HCT116 (cell line): ENCODE data around the gene GPR62. TPM values are rescaled to one million over a fixed set of nuclear protein-coding genes. Genes with fewer than 3 reads are reported as not detected.

Experiments
- ATAC-seq: fragments of 200-7000 bp; cut with Tn5 transposase; 2 replicates; pipeline ENCODE4 v1.9.1; 2020; ENCODE audit warnings: mild to moderate bottlenecking, moderate library complexity
- BruUV-seq: library from RNA; stranded (reverse); fragments of 400-500 nt; replicated peaks from 2 replicates; lab custom pipeline; 2021; lab: Mats Ljungman, UMichigan
- CTCF ChIA-PET: fragments of 300-600 bp; sonication (Branson Sonifier 250); formaldehyde crosslinking; loops from one replicate; lab custom pipeline; 2021; ENCODE audit warnings: antibody characterized with exemption; lab: Charles Lee
- POLR2A ChIA-PET: fragments of 300-600, 350-600 bp; sonication (Branson Sonifier 250); formaldehyde crosslinking; loops from one replicate; lab custom pipeline; 2021; ENCODE audit warnings: antibody characterized with exemption; lab: Charles Lee
- RAD21 ChIA-PET, 2 experiments: fragments of 300-600 bp; sonication (Branson Sonifier 250); formaldehyde crosslinking; loops; one replicate each; lab custom pipeline; 2023; ENCODE audit warnings: low total read pairs in 2 of 2; ENCODE audit not compliant: uncharacterized antibody in 2 of 2, unreplicated experiment in 2 of 2, low non-redundant PET in 1 of 2; lab: Charles Lee
- DNase-seq: peaks from one replicate; pipeline ENCODE4 v3.0.0-alpha.2; 2010; ENCODE audit warnings: low read depth, low spot score
- H2AFZ ChIP-seq: fragments of 200-600 bp; shearing (Covaris generic), sonication (generic); 2 replicates; pipeline ENCODE4 v1.6.1; 2017; ENCODE audit warnings: low read depth, mixed run types, mixed read lengths, antibody characterized with exemption, low read length; ENCODE audit not compliant: poor library complexity, severe bottlenecking
- H3K27ac ChIP-seq: 2 replicates; pipeline ENCODE4 v1.5.1; 2012; ENCODE audit warnings: low read depth, low read length
- H3K27me3 ChIP-seq: fragments of 200-600 bp; sonication (generic); 2 replicates; pipeline ENCODE4 v1.6.1; 2016; ENCODE audit warnings: mixed run types, low read length, mixed read lengths; ENCODE audit not compliant: insufficient read depth
- H3K36me3 ChIP-seq, 2 experiments: fragments of 200-500 bp in 1 of 2; fragments of 200-600 bp in 1 of 2; sonication (Bioruptor generic) in 1 of 2; sonication (generic) in 1 of 2; 2 replicates each; pipeline versions ENCODE4 v1.5.1 to v1.6.1; 2014 to 2016; ENCODE audit warnings: low read length in 2 of 2, inconsistent platforms in 1 of 2, mixed read lengths in 1 of 2, mixed run types in 1 of 2; ENCODE audit not compliant: insufficient read depth in 2 of 2, control insufficient read depth in 1 of 2
- H3K4me1 ChIP-seq, 2 experiments: fragments of 200-600 bp in 1 of 2; sonication (generic) in 1 of 2; 2 replicates each; pipeline versions ENCODE4 v1.5.1 to v1.6.1; 2012 to 2017; ENCODE audit warnings: low read length in 2 of 2, inconsistent platforms in 1 of 2, mild to moderate bottlenecking in 1 of 2, mixed read lengths in 1 of 2, mixed run types in 1 of 2, moderate library complexity in 1 of 2; ENCODE audit not compliant: insufficient read depth in 2 of 2, control insufficient read depth in 1 of 2
- H3K4me2 ChIP-seq: fragments of 200-600 bp; sonication (generic); 2 replicates; pipeline ENCODE4 v1.6.1; 2017; ENCODE audit warnings: mixed run types, low read length, mixed read lengths
- H3K4me3 ChIP-seq, 2 experiments: fragments of 200-600 bp in 1 of 2; sonication (generic) in 1 of 2; replicated peaks in 1 of 2; 2 replicates each; pipeline ENCODE4 v1.5.1; 2011 to 2016; ENCODE audit warnings: low read length in 2 of 2, control low read depth in 1 of 2, low read depth in 1 of 2, mild to moderate bottlenecking in 1 of 2, mixed read lengths in 1 of 2, mixed run types in 1 of 2
- H3K79me2 ChIP-seq: fragments of 200-600 bp; sonication (generic); 2 replicates; pipeline ENCODE4 v1.6.1; 2017; ENCODE audit warnings: mild to moderate bottlenecking, mixed run types, low read length, moderate library complexity, mixed read lengths; ENCODE audit not compliant: insufficient read depth
- H3K9ac ChIP-seq: fragments of 200-600 bp; sonication (generic); 2 replicates; pipeline ENCODE4 v1.6.1; 2016; ENCODE audit warnings: low read length, mixed read lengths
- H3K9me2 ChIP-seq: fragments of 200-600 bp; sonication (generic), shearing (Covaris generic); 2 replicates; pipeline ENCODE4 v1.6.1; 2017; ENCODE audit warnings: mixed run types, mild to moderate bottlenecking, moderate library complexity; ENCODE audit not compliant: insufficient read depth
- H3K9me3 ChIP-seq, 2 experiments: fragments of 200-500 bp in 1 of 2; fragments of 200-600 bp in 1 of 2; sonication (Bioruptor generic) in 1 of 2; sonication (generic) in 1 of 2; 2 replicates each; pipeline ENCODE4 v1.6.1; 2014 to 2017; ENCODE audit warnings: low read length in 2 of 2, mixed read lengths in 2 of 2, inconsistent platforms in 1 of 2, low read depth in 1 of 2, mild to moderate bottlenecking in 1 of 2, mixed run types in 1 of 2, moderate library complexity in 1 of 2; ENCODE audit not compliant: control insufficient read depth in 1 of 2, insufficient read depth in 1 of 2
- H4K20me1 ChIP-seq: fragments of 200-600 bp; sonication (generic), shearing (Covaris generic); 2 replicates; pipeline ENCODE4 v1.6.1; 2017; ENCODE audit warnings: mixed run types, mild to moderate bottlenecking, moderate library complexity; ENCODE audit not compliant: insufficient read depth
- CBX3 ChIP-seq: IDR thresholded peaks from 2 replicates; pipeline ENCODE4 v1.6.1; 2012; ENCODE audit warnings: low read depth
- CEBPB ChIP-seq: IDR thresholded peaks from 2 replicates; pipeline ENCODE4 v1.6.1; 2012; ENCODE audit warnings: low read depth
- EGR1 ChIP-seq: IDR thresholded peaks from 2 replicates; pipeline ENCODE4 v1.6.1; 2012; ENCODE audit warnings: low read depth
- EZH2phosphoT487 ChIP-seq: fragments of 200-600 bp; IDR thresholded peaks from 2 replicates; pipeline ENCODE4 v1.6.1; 2018; ENCODE audit warnings: antibody characterized with exemption, borderline replicate concordance
- MAX ChIP-seq: IDR thresholded peaks from 2 replicates; pipeline ENCODE4 v1.6.1; 2012
- POLR2A ChIP-seq: IDR thresholded peaks from 2 replicates; pipeline ENCODE4 v1.7.0; 2011; ENCODE audit warnings: borderline replicate concordance; ENCODE audit not compliant: insufficient read depth, insufficient read length; ENCODE audit errors: extremely low read depth
- YY1 ChIP-seq: IDR thresholded peaks from 2 replicates; pipeline ENCODE4 v1.6.1; 2011; ENCODE audit warnings: low read length, low read depth, moderate library complexity, mild to moderate bottlenecking; ENCODE audit not compliant: insufficient replicate concordance; ENCODE audit errors: extremely low read depth
- ZNF274 ChIP-seq: fragments of 200-500 bp; sonication (Bioruptor generic); IDR thresholded peaks from 2 replicates; pipeline ENCODE4 v1.6.1; 2014; ENCODE audit warnings: mild to moderate bottlenecking, low read depth, low read length, inconsistent platforms
- intact Hi-C: fragments of 100-400 bp; cut with micrococcal nuclease; formaldehyde crosslinking; loops from 2 replicates; pipeline ENCODE4 v1.10.0; 2022
- total RNA-seq: library from RNA; stranded (reverse); gene quantifications from one replicate; pipeline ENCODE4 v1.2.1, GENCODE V29; 2021; ENCODE audit not compliant: unreplicated experiment
- TF ChIP-seq, protein P1 (sequence below): IDR thresholded peaks from 2 replicates; pipeline ENCODE4 v1.6.1; 2011; ENCODE audit warnings: mild to moderate bottlenecking, low read length, moderate library complexity; ENCODE audit not compliant: insufficient replicate concordance; ENCODE audit errors: extremely low read depth
- TF ChIP-seq, protein P2 (sequence below), 3 experiments: fragments of 200-600 bp in 1 of 3; sonication (generic) in 1 of 3; IDR thresholded peaks in 2 of 3; conservative IDR thresholded peaks in 1 of 3; 2 replicates each; pipeline ENCODE4 v1.5.1; 2012 to 2017; ENCODE audit warnings: low read depth in 2 of 3, low read length in 2 of 3, antibody characterized with exemption in 1 of 3, borderline replicate concordance in 1 of 3, control low read depth in 1 of 3, mild to moderate bottlenecking in 1 of 3, mixed read lengths in 1 of 3, mixed run types in 1 of 3, moderate library complexity in 1 of 3; ENCODE audit not compliant: insufficient read depth in 1 of 3

The GPR62 gene
- total RNA-seq, 1 experiment from 2014 or later = not detected

DNA sequence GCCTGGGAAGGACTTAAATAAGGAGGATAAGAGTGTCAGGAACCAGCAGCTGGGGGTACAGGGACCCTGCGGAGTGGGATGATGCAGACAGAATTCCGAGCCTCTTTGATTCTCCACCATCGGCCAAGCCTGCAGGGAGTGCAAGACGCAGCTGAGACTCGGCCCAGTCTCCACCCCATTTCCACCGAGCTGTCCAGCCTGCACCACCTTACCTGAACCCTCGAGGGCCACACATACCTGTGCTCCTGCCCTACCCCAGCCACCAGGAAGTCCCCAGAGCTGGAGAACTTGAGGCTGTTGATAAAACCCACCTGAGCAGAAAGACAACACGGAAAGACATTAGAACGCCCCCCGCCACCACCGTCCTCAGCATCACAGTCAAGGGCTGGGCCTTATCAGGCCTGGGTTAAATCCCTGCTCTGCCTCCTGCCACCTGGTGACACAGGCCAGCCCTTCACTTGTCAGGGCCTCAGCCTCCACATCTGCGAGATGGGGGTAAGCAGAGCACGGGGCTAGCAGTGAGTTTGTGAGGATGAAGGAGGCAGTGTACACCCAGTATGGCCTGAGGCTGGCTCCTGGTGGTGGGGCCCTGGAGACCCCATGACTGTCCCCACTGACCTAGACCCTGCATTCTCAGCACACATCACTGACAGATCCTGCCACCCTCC, 21.6 kb upstream of the GPR62 start:
- H3K9me2 ChIP-seq = no peaks in the 10 kb centered on the region
- BruUV-seq = no TSS peak
- ATAC-seq = no peak
- H3K36me3 ChIP-seq = peaks cover 29 to 57% of the 10 kb centered on the region in 2 experiments
- peaks cover 20% of the 10 kb centered on the region for H3K79me2 ChIP-seq
- no peak overlapping the region for H3K4me2 ChIP-seq
- no peak for DNase-seq
- no peak overlapping the region for H3K27ac ChIP-seq
- POLR2A ChIA-PET = interaction anchor here (1.8 kb wide), 1 partner anchor 8 kb away, joined by 4 read pairs; the partner anchor contains the start of gene RRP9
- H3K27me3 ChIP-seq = no peaks in the 10 kb centered on the region
- no peaks in the 10 kb centered on the region for H3K4me1 ChIP-seq
- no peak overlapping the region for H3K9ac ChIP-seq
- no peak for TF ChIP-seq MAX
- TF ChIP-seq, protein P1, sequence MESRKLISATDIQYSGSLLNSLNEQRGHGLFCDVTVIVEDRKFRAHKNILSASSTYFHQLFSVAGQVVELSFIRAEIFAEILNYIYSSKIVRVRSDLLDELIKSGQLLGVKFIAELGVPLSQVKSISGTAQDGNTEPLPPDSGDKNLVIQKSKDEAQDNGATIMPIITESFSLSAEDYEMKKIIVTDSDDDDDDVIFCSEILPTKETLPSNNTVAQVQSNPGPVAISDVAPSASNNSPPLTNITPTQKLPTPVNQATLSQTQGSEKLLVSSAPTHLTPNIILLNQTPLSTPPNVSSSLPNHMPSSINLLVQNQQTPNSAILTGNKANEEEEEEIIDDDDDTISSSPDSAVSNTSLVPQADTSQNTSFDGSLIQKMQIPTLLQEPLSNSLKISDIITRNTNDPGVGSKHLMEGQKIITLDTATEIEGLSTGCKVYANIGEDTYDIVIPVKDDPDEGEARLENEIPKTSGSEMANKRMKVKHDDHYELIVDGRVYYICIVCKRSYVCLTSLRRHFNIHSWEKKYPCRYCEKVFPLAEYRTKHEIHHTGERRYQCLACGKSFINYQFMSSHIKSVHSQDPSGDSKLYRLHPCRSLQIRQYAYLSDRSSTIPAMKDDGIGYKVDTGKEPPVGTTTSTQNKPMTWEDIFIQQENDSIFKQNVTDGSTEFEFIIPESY = no peak
- TF ChIP-seq EZH2phosphoT487 = no peak
- no peak for TF ChIP-seq EGR1
- TF ChIP-seq POLR2A = no peak
- TF ChIP-seq, protein P2, sequence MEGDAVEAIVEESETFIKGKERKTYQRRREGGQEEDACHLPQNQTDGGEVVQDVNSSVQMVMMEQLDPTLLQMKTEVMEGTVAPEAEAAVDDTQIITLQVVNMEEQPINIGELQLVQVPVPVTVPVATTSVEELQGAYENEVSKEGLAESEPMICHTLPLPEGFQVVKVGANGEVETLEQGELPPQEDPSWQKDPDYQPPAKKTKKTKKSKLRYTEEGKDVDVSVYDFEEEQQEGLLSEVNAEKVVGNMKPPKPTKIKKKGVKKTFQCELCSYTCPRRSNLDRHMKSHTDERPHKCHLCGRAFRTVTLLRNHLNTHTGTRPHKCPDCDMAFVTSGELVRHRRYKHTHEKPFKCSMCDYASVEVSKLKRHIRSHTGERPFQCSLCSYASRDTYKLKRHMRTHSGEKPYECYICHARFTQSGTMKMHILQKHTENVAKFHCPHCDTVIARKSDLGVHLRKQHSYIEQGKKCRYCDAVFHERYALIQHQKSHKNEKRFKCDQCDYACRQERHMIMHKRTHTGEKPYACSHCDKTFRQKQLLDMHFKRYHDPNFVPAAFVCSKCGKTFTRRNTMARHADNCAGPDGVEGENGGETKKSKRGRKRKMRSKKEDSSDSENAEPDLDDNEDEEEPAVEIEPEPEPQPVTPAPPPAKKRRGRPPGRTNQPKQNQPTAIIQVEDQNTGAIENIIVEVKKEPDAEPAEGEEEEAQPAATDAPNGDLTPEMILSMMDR (IDR thresholded peaks at IDR 0.05 in 2 of 3, conservative IDR thresholded peaks at IDR 0.05 in 1 of 3; ENCODE audit: borderline replicate concordance in 1 of 3, insufficient read depth in 1 of 3, low read depth in 2 of 3, low read length in 2 of 3) = no peak
- no peak for TF ChIP-seq ZNF274
- TF ChIP-seq YY1 = no peak
- no peak for TF ChIP-seq CEBPB
- no peak for TF ChIP-seq CBX3
- TF ChIP-seq, all 23 proteins: peak for 0
- ChIA-PET RAD21 (no interaction called here), CTCF (no interaction called here)
- Histone ChIP-seq H3K4me3 (no peak overlapping the region), H3K9me3 (no peaks in the 10 kb centered on the region), H2AFZ (no peak overlapping the region), H4K20me1 (no peaks in the 10 kb centered on the region)
- intact Hi-C loops = no loop called here
